Pons (tissue), 1 donor: Measurements from ENCODE around the gene COL15A1.

Experiments
- DNase-seq: peaks from one replicate; pipeline ENCODE4 v3.0.0-alpha.2; 2016; ENCODE audit warnings: low spot score

COL15A1 gene

DNA sequence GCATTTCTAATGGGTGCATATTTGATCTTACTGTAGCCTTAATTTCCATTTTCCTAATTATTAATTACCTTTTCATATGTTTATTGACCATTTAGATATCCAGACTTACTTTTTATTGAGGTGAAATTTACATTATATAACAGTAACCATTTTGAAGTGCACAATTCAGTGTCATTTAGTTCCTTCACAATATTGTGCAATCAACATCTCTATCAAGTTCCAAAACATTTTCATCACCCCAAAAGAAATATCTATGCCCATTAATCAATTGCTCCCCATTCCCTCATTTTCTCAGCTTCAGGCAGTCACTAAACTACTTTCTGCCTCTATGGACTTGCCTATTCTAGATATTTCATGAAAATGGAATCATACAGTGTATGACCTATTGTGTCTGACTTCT is 5.9 kb downstream of the COL15A1 start:
- no peak for DNase-seq

DNA sequence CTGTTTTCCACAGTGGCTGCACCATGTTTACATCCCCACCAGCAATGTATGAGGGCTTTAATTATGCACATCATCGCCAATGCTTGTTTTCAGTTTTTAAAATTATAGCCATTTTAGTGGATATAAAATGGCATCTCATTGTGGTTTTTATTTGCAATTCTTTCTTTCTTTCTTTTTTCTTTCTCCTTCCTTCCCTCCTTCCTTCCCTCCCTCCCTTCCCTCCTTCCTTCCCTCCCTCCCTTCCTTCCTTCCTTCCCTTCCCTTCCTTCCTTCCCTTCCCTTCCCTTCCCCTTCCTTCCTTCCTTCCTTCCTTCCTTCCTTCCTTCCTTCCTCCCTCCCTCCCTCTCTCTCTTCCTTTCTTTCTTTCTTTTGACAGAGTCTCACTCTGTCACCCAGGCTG is 6.6 kb downstream of the COL15A1 start:
- DNase-seq = no peak

DNA sequence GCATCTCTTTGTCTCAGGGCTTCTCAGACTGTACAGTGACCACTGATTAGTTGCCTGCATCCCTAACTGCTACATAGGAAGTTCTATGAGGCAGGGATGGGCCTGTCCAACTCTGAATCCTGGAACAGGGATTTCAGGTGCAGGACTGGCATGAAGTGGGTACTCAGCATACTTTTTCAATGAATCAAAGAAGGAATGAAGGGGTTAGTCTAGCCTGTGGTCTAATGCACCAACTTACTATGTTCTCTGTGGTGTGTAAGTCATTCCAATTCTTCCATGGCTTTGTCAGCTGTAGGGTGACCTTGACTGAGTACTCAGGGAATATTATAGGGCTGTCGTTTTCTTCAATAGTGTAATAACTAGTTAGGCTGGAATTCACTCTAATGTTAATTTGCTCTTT is 8.3 kb downstream of the COL15A1 start:
- no peak for DNase-seq

DNA sequence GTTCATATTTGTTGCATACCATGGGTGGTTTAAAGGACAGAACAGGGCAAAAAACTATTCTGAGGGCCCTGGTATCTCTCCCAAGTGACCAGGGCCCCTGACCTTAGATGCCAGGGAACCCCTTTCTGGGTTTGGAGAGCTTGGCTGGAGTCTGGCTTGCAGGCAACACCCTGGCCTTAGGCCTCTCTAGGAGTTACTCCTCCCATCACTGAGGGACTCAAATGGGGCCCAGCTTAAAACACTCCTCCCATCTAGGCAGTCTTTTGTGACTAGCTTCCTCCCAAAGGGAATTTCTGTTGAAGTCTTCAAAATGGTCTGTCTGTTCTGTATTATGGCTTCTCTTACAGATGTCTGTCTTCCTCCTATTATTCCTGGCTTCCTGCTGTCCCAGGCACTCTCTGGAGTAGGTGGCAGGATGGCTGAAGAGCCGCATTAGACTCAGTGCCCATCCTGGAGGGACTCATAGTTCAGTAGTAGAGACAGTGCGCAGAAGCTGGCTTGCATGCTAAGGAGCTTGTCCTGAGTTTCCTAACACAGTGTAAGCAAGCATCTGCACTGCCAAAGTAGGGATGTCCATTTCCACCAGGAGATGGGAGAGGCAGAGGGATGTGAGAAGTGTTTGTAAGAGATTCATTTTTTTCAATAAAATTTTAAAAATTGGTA is 10.0 kb downstream of the COL15A1 start:
- no peak for DNase-seq

DNA sequence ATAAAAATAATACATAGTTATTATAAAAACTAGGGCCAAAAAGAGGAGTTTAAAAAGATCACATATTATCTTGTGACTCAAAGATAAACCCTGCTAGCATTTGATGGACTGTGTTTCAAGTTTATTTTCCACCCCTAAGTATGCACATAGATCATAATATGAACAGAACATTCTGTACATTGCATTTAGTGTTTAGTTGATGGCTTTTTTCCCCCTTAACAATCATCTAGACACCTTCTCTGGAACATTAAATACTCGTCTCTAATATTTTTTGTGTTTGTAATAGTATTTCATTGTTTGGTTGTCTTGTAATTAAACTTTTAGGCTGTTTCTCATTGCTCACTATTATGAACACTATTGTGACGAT is 10.5 kb downstream of the COL15A1 start:
- DNase-seq = no peak

DNA sequence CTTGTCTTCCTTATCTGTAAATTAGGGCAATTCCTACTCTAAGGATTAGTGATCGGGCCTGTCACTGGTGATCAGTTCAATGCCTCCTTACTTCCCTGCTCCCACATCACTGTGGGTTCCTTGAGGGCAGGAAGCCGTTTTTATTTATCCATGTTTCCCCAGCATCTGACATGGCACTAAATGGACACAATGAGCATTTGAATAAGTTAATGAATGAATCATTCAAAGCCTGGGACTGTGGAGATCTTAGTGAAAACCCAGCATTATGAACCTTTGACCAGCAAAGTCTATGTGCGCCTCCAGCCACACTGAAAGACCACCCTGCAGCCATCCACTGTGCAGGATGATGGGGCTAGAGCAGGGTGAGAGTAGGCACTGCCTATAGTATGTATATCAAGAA is 11.6 kb downstream of the COL15A1 start:
- DNase-seq = no peak

DNA sequence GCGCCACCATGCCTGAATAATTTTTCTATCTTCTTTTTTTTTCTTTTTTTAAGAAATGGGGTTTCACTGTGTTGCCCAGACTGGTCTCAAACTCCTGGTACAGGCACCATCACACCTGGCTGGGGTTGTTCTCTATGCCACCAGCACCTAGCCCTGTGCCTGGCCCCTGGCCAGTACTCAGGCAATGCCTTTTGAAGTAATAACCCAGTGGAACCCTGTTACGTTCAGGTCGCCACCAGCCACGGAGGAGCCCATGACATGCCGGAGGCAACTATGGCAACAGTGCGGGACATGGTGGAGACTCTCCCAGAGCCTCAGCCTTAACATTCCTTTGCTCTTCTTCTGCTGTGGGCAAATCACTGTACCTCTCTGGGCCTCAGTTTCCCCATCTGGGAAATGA is 14.1 kb downstream of the COL15A1 start:
- DNase-seq = no peak

DNA sequence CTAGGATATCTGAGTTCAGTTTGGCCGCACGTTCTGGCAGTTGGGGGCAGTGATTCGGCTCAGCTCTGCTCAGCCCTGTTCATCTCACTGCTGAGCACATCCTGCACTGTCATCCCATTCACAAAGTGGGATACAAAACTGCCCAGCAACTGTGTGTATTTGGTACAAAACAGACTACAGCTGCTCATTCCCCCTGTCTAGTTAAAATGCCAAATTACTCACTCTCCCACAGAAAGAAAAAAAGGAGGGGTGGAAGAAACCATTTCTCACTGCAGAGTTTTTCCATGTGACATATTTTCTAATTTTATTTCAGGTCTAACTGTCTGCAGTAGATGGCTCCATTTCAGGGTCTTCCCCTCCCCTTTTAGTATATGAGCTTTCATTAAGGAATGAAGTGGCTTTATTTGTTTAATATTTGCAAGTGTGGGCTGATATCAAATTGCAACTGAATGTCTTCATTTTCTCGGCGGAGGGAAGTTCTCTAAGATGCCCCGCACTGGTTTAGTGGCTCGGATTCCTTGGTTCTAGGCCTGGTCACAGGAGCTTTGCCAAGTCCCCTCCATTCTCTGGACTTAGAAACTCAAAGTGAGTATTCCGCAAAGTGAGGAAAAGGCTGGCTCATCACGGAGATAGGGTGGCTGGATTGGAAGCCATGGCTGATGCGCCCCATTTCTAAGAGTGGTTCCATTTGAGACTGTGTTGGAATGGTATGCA is 14.7 kb downstream of the COL15A1 start:
- no peak for DNase-seq

DNA sequence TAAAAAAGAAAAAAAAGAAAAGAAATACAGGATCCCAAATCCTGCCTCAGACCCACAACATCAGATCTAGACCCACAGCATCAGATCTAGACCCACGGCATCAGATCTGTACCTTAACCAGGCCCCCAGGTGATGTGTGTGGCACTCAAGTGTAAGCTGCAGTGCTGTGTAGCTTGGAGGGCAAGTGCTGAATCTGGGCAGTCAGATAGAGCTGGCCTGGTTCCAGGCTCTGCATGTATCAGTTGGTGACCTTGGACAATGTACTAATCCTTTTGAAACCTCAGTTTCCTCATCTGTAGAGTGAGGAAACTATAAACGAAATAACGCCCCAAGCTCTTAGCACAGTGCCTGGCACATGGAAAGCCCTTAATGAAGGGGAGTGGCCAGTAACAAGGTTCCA is 16.7 kb downstream of the COL15A1 start:
- no peak for DNase-seq

DNA sequence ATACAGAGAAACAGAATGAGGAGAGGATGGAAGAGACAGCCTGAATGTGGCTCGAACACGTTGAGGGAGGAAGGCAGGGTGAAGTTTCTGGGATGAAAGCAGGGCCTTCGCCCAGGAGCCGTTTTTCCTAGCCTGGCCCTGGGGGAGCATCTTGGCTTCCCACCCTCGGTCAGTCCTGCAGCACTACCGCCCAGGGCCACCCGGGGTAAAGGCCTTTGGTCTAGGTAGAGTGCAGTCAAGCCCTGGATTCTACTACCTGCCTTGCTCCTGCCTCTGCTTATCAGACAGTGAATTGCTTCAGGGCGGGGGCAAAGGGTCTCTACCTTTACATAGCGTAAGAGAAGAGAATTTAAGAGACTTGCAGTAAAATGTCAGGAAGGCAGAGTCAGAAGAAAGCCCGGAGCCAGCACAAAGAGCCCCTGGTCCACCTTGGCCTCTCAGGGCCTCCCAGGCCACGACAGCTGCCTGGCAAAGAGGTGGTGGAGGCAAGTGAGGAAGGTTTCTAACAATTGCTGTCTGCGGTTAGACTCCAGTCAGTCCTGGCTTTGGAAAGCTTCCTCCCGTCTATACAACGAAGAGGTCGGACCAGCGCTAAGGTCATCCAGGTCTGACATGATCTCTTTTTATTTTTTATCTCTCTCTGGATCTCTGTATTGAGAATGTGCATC is 17.9 kb downstream of the COL15A1 start:
- no peak for DNase-seq

DNA sequence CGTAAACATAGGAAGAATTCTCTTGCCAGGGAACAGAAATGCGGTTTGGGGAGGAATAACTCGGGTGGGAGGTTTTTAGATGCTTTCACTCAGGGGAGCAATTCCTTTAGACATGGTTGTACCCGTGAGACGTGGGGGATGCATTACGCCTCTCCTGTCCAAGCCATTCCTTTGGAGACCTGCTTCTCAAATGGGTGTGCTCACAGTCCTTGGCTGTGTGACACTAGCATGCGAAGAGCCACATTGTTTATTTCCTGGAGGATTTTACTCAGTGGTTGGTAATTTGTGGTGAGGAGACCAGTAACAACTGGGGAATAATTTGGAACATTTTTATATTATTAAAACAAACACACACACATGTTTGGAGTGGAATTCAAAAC is 18.5 kb downstream of the COL15A1 start:
- DNase-seq = no peak

DNA sequence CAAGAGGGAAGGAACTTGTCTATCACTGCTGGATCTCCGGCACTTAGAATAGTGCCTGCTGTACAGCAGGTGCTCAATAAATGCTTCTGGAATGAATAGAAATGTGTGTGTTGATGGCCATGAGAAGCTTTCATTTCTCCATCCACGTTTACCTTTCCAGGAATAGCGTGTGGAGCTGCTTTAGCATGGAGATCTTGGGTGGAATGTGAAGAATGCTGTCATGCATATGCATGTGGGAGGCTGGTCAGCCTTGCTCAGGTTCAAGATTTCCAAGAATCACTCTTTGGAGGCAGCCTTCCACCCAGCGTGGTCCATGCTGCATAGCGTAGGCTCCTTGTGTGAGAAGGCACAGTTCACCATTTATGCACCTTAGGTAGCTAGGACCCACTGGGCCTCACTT is 19.2 kb downstream of the COL15A1 start:
- DNase-seq = no peak

DNA sequence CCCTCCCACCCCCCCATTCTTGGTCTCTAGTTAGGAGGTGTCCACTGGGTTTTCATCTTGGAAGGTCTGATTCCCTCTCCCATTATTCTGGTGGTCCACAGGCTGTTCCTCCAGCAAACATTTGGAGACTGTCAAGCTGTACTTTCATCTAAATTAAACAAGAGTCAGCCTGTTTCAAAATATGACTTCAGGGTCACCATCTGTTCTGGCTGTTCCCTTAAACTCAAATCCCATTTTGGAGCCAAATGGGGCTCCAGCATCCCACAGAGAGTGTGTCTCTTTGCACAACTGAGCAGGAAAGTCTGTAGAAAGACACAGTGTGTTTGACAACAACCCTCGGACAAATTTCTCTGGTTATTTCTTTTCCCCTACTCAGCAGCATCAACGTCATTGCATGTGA is 20.5 kb downstream of the COL15A1 start:
- no peak for DNase-seq

DNA sequence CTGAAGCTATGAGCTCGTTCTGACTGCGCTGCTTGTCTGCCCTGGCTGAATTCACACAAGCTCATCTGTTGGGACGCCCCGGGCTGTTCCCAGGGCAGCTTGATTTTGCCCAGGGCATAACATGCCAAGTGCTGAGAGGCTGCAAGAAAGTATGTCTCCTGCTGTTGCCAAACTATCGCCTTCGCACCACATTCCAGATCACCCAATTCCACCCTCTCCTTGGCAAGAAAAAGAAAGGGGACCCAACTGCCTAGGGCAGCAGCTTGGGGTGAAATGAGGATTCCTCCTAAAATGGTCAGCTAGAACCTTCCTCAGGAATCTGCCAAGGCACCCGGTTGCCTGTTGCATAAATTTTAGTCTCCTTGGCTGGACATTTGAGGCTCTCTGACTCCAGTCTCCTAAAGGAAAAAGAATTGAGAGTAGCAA is 21.2 kb downstream of the COL15A1 start:
- no peak for DNase-seq

DNA sequence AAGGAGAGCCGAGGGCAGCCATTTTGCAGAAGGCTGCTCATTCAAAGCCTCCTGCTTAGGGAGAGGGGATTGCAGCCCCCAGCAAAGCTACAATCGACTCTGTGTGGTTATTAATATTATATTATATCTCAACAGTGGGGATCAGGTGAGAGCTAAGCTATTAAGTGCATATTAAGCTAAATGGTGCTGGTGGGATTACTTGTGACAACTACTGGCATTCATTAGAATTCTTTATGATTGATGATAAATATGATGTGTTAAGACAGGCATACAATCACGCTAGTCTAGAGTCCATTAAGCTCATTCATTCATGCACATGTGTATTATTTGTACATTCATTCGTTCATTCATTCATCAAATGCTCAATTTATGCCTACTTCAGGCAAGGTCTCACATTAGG is 23.0 kb downstream of the COL15A1 start:
- DNase-seq = no peak

DNA sequence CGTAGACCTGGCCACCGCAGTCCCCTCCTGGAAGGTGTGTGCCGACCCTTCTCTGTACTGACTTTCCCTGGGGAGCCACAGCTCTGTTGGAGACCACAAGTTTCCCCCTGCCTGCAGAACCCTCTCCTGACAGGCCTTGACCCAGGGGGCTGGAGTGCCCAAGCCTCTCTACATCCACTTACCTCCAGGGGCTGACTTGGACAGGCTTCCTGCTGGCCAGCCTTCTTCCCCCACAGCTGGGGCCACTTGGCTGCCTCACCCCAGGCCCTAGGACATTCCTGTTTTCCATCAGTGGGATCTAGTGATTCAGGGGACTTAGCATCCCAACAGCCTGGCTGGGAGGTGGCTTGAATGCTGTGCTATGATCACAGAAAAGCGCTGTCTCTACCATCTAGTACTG is 23.6 kb downstream of the COL15A1 start:
- DNase-seq = no peak

DNA sequence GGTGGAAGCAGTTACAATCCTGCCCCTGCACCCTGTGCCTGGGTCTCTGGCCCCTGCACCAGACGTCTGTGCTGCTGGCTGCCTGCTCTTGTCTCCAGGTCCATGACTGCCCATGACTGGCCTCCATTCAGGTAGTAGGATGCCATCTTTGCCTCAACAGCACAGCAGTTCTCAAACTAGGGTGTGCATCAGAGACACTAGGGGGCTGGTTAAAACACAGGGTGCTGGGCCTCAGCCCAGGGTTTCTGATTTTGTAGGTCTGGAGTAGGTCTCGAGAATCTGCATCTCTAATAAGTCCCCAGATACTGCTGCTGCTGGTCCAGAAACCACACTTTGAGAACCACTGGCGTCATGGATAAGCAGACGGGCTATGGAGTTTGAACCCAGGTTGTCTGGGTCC is 24.0 kb downstream of the COL15A1 start:
- no peak for DNase-seq

DNA sequence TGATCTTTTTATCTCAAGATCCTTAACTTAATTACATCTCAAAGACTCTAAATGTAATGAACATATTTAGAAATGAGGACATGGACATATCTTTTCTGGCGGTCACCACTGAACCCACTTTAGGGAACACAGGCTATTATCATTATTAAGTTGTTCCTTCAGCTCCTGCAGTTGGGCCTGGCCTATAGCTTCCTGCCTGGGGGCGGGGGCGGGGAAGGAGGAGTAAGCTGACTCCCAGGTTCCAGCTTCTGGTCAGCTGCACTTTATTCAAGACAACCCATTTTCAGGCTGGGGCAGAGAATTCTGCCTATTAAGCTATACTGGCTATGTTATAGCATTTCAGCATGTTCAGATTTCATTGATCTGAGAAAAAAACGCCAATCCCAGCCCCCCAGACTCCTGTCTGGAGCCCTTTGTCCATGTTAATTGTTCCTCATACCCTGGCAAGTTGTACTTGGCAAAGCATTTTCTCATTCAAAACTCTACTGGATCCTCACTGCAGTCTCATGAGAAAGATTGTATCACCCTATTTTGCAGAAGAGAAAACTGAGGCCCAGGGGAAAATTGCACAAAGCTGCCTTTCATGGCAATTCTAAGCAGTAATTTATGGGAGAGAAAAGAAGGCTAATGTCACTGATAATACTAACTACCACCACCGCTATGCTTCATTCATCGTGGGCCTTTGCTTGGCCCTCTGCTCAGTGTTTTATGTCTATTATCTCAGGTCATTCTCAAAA is 25.1 kb downstream of the COL15A1 start:
- no peak for DNase-seq

DNA sequence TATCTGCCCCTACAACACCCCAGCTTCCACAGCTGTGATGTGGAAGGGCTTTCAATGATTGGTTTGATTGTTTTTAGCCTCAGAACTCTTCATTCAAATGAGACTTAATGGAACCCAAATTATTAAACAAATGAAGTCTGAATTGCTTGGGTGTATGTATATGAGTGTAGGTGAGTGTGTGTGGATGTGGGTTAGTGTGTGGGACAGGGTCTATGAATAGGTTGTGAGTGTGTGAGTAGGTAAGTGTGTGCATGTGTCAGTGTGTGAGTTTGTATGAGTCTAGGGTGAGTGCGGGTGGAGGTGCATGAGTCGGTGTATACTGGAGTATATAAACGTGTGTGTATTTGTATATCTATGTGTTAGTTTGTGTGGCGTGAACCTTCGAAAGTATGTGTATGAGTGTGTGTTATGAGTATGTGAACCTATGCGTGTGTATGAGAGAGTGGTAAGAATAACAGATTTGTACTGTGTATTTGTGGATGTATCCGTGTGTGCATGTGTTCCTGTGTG is 26.9 kb downstream of the COL15A1 start:
- DNase-seq = peak; percentile 11

DNA sequence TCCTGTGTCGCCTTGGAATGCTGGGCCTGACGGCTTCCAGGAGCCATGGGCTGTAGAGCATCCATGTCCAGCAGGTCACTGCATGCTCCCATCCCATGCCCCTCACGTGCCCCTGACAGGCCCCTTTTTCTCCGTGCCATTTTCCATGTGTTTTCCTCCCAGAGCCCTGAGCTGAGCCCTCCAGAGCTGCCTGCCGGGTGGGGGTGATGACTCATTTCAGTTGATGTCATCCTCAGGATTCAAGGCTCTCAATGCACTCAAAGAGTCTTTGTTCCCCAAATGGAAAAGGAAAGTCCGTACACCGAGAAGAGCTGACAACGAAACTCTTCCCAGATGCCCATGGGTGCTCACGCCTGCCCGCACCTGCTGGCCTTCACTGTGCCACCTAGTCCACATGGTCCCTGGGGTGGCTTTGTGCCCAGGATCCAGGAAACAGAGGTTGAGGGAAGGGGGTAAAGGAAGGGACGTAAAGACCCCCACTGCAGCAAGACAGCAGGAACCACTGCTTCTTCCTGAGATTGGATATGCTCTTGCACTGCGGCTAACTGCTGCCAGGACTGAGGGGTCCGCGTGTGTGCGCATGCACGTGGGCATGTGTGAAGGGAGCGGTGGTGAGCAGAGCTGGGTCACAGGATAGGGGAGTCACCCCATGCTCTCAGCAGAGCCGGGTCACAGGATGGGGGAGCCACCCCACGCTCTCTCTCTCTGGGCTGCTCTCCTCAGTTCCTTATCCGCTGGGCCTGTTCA is 27.6 kb downstream of the COL15A1 start:
- DNase-seq = peak; percentile 91

DNA sequence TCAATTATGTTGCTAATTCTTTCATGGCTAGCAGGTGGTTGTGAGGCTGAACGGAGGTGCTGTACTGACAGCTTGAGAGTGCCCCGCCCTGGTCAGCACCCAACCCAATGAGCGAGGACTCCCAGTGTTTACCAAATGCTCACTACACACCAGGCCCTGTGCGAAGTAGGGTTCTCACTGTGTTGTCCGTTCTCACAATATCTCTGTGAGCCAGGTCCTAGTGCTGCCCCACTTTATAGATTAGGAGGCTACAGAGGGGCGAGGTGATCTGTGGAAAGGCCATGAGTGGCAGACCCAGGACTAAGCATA is 28.2 kb downstream of the COL15A1 start:
- DNase-seq = no peak

DNA sequence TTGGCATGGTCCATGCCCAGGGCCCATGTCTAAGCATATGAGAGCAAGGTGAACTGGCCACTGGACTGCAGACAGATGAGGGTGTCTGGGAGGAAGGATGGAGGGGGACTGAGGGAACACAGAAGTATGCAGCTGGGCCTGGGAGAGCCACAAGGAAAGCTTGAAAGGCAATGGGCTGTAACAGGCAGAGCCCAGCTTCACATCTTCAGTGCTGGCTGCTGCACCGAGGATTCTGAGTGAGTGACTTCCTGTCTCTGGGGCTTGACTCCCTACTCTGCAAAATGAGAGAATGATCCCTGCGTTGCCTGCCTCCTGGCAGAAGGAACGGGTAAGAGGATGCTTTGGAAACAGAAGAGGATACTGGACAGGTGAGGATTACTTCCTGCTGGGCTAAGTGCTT is 29.0 kb downstream of the COL15A1 start:
- no peak for DNase-seq
